HG02970 (cell line): ENCODE data around the gene KDM3A.

Experiments used
- ATAC-seq: cut with Tn5 transposase; IDR thresholded peaks from one replicate; pipeline ENCODE4 v1.9.1; 2021; ENCODE audit warnings: mild to moderate bottlenecking, moderate library complexity, moderate number of reproducible peaks; ENCODE audit not compliant: unreplicated experiment, low FRiP score

Gene KDM3A, protein sequence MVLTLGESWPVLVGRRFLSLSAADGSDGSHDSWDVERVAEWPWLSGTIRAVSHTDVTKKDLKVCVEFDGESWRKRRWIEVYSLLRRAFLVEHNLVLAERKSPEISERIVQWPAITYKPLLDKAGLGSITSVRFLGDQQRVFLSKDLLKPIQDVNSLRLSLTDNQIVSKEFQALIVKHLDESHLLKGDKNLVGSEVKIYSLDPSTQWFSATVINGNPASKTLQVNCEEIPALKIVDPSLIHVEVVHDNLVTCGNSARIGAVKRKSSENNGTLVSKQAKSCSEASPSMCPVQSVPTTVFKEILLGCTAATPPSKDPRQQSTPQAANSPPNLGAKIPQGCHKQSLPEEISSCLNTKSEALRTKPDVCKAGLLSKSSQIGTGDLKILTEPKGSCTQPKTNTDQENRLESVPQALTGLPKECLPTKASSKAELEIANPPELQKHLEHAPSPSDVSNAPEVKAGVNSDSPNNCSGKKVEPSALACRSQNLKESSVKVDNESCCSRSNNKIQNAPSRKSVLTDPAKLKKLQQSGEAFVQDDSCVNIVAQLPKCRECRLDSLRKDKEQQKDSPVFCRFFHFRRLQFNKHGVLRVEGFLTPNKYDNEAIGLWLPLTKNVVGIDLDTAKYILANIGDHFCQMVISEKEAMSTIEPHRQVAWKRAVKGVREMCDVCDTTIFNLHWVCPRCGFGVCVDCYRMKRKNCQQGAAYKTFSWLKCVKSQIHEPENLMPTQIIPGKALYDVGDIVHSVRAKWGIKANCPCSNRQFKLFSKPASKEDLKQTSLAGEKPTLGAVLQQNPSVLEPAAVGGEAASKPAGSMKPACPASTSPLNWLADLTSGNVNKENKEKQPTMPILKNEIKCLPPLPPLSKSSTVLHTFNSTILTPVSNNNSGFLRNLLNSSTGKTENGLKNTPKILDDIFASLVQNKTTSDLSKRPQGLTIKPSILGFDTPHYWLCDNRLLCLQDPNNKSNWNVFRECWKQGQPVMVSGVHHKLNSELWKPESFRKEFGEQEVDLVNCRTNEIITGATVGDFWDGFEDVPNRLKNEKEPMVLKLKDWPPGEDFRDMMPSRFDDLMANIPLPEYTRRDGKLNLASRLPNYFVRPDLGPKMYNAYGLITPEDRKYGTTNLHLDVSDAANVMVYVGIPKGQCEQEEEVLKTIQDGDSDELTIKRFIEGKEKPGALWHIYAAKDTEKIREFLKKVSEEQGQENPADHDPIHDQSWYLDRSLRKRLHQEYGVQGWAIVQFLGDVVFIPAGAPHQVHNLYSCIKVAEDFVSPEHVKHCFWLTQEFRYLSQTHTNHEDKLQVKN (N-terminal part only)

DNA sequence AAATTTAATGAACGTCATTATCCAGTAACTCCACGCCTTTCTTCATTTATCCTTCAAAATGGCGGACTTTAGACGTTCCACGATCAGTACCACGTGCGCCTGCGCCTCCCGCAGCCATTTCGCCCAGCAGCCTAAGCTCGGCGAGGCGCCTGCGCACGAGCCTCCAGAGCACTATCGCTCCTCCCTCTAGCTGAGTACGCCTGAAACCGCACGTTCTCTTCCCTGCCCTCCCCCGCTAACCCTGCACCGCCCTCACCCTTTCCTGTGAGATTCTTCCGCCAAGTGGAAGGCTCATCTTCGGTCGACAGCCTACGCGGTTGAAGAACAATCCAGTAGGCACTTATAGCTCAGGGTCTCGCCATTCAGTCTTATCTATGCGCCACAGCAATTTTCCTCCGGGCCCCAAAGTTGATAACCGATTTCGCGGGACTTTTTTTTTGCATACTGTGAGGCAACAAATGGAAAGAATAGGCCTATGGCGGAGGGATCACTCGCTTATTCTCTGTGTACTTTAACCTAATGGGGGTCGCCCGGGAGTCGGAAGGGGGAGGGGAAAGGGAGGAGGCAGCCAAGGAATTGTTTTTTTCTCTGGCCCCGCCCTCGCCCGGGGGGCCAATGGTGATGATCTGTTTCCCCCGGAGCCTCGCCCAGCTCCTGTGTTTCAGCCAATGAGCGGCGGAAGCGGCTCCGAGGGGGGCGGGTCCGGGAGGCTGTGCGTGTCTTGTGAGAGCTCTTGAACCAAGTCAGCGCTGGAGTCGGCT, at the start of gene KDM3A:
Gene KDM3A (plus strand): TSS at position 741 of the 761 bp plus-strand sequence. CDS start 677 bp downstream, outside the sequence.
- ATAC-seq = peak; percentile 81

DNA sequence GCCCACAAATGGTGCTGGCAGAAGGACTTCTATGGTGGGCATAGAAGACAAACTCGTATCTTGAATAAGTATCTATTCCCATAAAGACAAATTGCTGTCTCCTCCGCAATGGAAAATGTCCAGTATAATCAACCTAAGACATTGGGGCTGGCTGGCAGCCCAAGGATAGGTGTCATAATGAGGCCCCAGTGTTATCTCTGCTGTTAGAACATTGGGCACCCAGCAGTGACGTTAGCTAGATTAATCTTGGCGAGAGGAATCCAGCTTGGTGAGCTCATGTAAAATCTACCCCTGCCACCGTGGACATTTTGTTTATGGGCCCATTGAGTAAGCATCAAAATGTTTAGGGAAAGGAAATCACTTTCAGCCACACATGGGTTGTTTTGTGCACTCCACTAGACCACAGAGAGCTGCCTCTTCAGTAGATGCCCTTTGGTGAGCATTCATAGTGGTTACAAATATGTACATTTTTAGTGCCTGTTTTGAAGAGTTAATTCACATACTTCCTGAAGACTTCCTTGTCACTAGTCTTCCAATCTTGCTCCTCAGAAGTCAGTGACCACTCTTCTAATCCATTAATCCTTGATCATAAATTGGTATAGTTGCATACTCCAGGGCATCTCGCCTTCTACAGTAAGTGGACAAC, 48.2 kb upstream of the KDM3A start:
- no peak for ATAC-seq

GRCh38 chr2:86393521-86394491, 47.4 kb upstream of the KDM3A start:
- no peak for ATAC-seq

DNA sequence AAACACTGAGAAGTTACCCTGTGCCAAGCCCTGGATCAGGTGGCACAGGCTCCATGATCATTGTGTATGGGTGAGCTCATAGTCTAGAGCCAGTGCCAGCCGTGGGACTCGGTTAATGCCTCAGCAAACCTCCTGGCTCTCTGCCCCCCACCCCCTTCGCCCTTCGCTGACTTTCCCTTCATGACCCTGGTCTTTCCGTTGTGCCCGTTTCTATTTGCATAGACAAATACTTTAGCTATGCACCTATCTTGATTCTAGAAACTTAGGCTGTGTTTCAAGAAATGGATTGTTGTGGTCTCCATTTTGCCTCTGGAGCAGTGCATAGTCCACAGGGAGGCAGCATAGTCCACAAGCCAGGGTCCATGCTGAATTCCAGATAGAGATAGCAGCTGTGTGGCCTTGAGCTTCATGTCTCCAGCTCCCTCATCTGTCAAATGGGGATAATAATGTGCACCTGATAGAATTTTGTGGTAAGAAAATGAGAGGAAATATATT, 44.8 kb upstream of the KDM3A start:
- no peak for ATAC-seq

DNA sequence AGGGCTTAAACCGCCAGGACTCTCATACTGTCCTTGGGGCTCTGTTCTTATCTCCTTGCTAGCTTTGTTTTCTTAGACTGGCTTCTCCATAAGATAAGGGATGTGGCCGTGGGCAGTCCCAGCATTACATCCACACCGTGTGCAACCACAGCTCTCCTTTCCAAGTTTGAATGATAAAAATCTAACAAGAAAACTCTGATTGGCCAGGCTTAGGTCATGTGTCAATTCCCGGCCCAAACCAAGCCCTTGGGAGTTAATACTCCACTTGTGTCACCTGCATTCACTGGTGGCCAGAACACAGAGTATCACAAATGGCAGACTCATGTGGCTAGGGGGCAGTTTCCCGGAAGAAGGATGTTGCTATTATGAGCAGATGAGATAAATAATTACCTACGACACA, 43.2 kb upstream of the KDM3A start:
- no peak for ATAC-seq

GRCh38 chr2:86398500-86399474, 42.4 kb upstream of the KDM3A start:
- no peak for ATAC-seq

- no peak for ATAC-seq
Measured at GRCh38 chr2:86400321-86400720, 40.9 kb upstream of the KDM3A start.

- no peak for ATAC-seq
Measured at GRCh38 chr2:86410581-86410980, 30.6 kb upstream of the KDM3A start.

DNA sequence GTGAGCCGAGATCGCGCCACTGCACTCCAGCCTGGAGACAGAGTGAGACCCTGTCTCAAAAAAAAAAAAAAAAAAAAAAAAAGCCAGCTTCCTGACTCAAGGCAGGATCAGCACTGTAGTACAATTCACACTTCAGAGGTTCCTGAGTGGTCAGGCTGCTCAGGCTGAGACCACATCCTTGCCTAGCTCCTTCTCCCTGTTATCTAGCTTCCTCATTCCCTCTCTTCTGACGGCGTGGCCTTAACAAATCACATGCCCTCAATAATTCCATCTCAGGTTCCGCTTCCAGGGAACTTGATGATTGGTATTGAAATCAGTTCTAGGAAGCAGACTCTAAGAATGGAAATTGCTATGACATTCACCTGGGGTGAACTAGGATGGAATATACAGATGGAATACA, 29.8 kb upstream of the KDM3A start:
- no peak for ATAC-seq

DNA sequence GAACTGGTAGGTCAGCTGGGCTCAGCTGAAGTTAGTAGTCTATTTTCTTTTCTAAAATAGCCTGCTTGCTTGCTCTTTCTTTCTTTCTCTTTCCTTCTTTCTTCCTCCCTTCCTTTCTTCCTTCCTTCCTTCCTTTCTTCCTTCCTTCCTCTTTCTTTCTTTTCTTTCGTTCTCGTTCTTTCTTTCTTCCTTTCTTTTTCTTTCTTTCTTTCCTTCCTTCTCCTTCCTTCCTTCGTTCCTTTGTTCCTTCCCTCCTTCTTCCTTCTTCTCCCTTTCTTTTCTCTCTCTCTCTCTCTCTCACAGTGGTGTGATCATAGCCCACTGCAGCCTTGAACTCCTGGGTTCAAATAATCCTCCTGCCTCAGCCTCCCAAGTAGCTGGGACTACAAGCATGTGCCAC, 29.2 kb upstream of the KDM3A start:
- ATAC-seq = no peak

GRCh38 chr2:86413296-86414094, 27.7 kb upstream of the KDM3A start:
- ATAC-seq = no peak

GRCh38 chr2:86414996-86415395, 26.2 kb upstream of the KDM3A start:
- ATAC-seq = no peak

GRCh38 chr2:86416146-86416545, 25.0 kb upstream of the KDM3A start:
- ATAC-seq = no peak

DNA sequence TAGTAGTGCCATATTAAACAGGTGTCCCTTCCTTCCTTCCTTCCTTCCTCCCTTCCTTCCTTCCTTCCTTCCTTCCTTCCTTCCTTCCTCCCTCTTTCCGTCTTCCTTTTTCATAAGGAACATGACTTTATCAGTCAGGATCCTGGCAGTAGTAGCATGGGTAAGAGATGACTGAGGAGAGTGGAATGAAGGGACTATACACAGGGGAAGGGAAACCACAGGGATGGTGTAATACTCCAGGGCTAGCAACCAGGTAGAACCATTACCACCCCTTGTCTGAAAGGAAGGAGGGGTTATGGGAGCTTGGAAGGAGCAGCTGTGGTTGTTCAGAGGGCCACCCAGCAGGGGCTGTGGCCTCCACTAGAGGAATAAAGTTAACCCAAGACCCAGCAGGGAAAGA, 23.2 kb upstream of the KDM3A start:
- no peak for ATAC-seq

DNA sequence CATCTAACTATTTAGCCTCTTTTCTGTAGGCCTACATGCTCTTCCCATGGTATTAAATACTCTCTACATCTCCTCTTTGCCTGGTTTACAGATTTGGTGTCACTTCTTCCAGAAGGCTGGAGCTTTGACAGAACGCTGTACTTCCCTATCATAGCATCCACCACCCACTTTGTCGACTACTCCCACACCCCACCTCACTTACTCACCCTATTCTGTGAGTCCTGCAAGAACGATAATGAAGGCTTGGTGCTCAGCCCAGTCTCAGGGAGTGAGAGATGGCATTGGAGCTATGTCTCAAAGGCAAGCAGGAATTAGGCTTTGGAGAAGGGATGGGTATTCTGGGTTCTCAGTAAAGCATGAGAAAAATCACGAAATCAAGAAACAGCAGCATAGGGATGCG, 20.3 kb upstream of the KDM3A start:
- ATAC-seq = no peak

GRCh38 chr2:86426271-86426670, 14.9 kb upstream of the KDM3A start:
- ATAC-seq = no peak
